ENCODE results near the gene CCL13. TPM values are rescaled to one million over a fixed set of nuclear protein-coding genes. Genes with fewer than 3 reads are reported as not detected.

Gene CCL13
- total RNA-seq: 22.0 TPM
- polyA plus RNA-seq: 10.7 TPM
- long read RNA-seq, donor 1, partial matches to known transcripts: 0 of 2 reads
- long read RNA-seq, donor 1, other reads (novel, unspliced or antisense): 0 of 2 reads
- long read RNA-seq, donor 2: 0 reads
- long read RNA-seq, donor 3, transcript CCL13-201 (3 exons, 851 nt): major isoform, 14 of 14 reads
- long read RNA-seq, donor 3, partial matches to known transcripts: 0 of 14 reads
- long read RNA-seq, donor 3, other reads (novel, unspliced or antisense): 0 of 14 reads
- long read RNA-seq, donor 4, transcript CCL13-201 (3 exons, 851 nt): major isoform, 6 of 6 reads
- long read RNA-seq, donor 4, partial matches to known transcripts: 0 of 6 reads
- long read RNA-seq, donor 4, other reads (novel, unspliced or antisense): 0 of 6 reads
- long read RNA-seq, donor 5, transcript CCL13-201 (3 exons, 851 nt): major isoform, 23 of 35 reads
- long read RNA-seq, donor 5, partial matches to known transcripts: 12 of 35 reads
- long read RNA-seq, donor 5, other reads (novel, unspliced or antisense): 0 of 35 reads
- long read RNA-seq, donor 6, transcript CCL13-201 (3 exons, 851 nt): major isoform, 9 of 9 reads
- long read RNA-seq, donor 6, partial matches to known transcripts: 0 of 9 reads
- long read RNA-seq, donor 6, other reads (novel, unspliced or antisense): 0 of 9 reads
- long read RNA-seq, donor 7, transcript CCL13-201 (3 exons, 851 nt): major isoform, 8 of 8 reads
- long read RNA-seq, donor 7, partial matches to known transcripts: 0 of 8 reads
- long read RNA-seq, donor 7, other reads (novel, unspliced or antisense): 0 of 8 reads
- long read RNA-seq, donor 8, partial matches to known transcripts: 0 of 2 reads
- long read RNA-seq, donor 8, other reads (novel, unspliced or antisense): 0 of 2 reads
- long read RNA-seq, donor 9, transcript CCL13-201 (3 exons, 851 nt): major isoform, 5 of 5 reads
- long read RNA-seq, donor 9, partial matches to known transcripts: 0 of 5 reads
- long read RNA-seq, donor 9, other reads (novel, unspliced or antisense): 0 of 5 reads
- long read RNA-seq, donor 10: 0 reads

- WGBS: 99% methylated on average over 5 of the region's 5 CpGs
- Histone ChIP-seq H3K4me1 (ENCODE audit: control insufficient read depth in 2 of 2, insufficient read depth in 2 of 2, low read length in 2 of 2) (peaks cover 9 to 12% of the 10 kb centered on the region in 2 donors), H3K36me3 (ENCODE audit: control insufficient read depth in 2 of 2, insufficient read depth in 2 of 2, low read length in 1 of 2) (no peaks in the 10 kb centered on the region), H3K9me3 (ENCODE audit: control insufficient read depth in 2 of 2, insufficient read depth in 1 of 2, low read length in 1 of 2) (no peaks in the 10 kb centered on the region), H3K27me3 (ENCODE audit: control insufficient read depth in 2 of 2, insufficient read depth in 1 of 2, low read length in 1 of 2) (no peaks in the 10 kb centered on the region), H3K27ac (ENCODE audit: low read depth in 1 of 2, low read length in 1 of 2) (no peak within 1 kb of the TSS), H3K4me3 (ENCODE audit: low read length in 2 of 2) (no peak within 1 kb of the TSS)
- no peak for DNase-seq (ENCODE audit: low read depth in 6 of 9, low spot score in 9 of 9)
These were observed at the start of gene CCL13 for GRCh38 chr17:34356194-34356593. TSS of gene CCL13 (plus strand) at chr17:34356480. CDS start at chr17:34356527, 47 bp downstream.

DNA sequence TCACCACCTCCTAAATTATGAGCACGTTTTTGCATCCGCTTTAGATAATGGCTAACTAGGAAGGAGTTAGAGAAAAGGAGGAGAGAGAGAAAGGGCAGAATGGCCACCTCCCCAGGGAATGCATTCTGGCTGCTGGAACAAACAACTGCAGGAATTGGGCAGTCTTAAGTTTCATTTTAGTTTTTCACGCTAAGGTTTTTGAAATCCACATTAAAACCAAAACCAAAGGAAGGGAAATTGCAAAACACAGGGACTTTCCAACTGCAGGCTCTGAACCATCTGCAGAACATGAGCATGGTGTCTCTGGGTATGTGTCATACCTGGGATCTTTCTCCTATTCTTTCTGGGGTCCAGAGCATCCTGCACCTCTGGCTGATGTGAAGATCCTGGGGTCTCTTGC, 49.2 kb upstream of the CCL13 start:
- no peaks in the 10 kb centered on the region for H3K27me3 ChIP-seq (ENCODE audit: control insufficient read depth in 2 of 2, insufficient read depth in 1 of 2, low read length in 1 of 2)
- peaks cover 0 to 6% of the 10 kb centered on the region in 2 donors for H3K4me1 ChIP-seq (ENCODE audit: control insufficient read depth in 2 of 2, insufficient read depth in 2 of 2, low read length in 2 of 2)
- 69% methylated on average over 3 of the region's 3 CpGs for WGBS
- peak in 2 of 9 donors; percentile 10 to 34 for DNase-seq (ENCODE audit: low read depth in 6 of 9, low spot score in 9 of 9)
- H3K36me3 ChIP-seq (ENCODE audit: control insufficient read depth in 2 of 2, insufficient read depth in 2 of 2, low read length in 1 of 2): no peaks in the 10 kb centered on the region
- H3K27ac ChIP-seq (ENCODE audit: low read depth in 1 of 2, low read length in 1 of 2): peak overlapping the region in 1 of 2 donors; percentile 28
- no peaks in the 10 kb centered on the region for H3K9me3 ChIP-seq (ENCODE audit: control insufficient read depth in 2 of 2, insufficient read depth in 1 of 2, low read length in 1 of 2)
- H3K4me3 ChIP-seq (ENCODE audit: low read length in 2 of 2): no peak overlapping the region

GRCh38 chr17:34308371-34308770, 47.9 kb upstream of the CCL13 start:
- no peaks in the 10 kb centered on the region for H3K27me3 ChIP-seq (ENCODE audit: control insufficient read depth in 2 of 2, insufficient read depth in 1 of 2, low read length in 1 of 2)
- H3K27ac ChIP-seq (ENCODE audit: low read depth in 1 of 2, low read length in 1 of 2): no peak overlapping the region
- no peaks in the 10 kb centered on the region for H3K9me3 ChIP-seq (ENCODE audit: control insufficient read depth in 2 of 2, insufficient read depth in 1 of 2, low read length in 1 of 2)

DNA sequence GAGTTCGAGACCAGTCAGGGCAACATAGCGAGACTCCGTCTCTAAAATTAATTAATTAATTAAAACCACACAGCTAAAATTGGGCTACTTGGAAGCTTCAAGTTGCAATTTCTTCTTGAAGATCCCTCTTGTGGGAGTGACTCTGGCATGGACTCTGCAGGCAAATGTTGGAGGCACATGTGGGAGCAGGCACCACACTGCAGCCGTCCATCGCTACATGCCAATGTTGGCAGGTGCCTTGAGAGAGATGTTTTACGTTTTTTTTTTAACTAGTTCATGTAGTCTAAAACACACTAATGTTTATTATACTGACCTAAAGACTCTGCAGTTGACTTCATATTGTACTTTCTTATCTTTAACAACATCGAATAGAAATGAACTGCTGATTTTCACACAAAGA, 45.0 kb upstream of the CCL13 start:
- Histone ChIP-seq H3K4me3 (ENCODE audit: low read length in 2 of 2) (no peak overlapping the region), H3K9me3 (ENCODE audit: control insufficient read depth in 2 of 2, insufficient read depth in 1 of 2, low read length in 1 of 2) (no peaks in the 10 kb centered on the region), H3K4me1 (ENCODE audit: control insufficient read depth in 2 of 2, insufficient read depth in 2 of 2, low read length in 2 of 2) (peaks cover 0 to 7% of the 10 kb centered on the region in 2 donors), H3K36me3 (ENCODE audit: control insufficient read depth in 2 of 2, insufficient read depth in 2 of 2, low read length in 1 of 2) (no peaks in the 10 kb centered on the region), H3K27me3 (ENCODE audit: control insufficient read depth in 2 of 2, insufficient read depth in 1 of 2, low read length in 1 of 2) (no peaks in the 10 kb centered on the region), H3K27ac (ENCODE audit: low read depth in 1 of 2, low read length in 1 of 2) (no peak overlapping the region)
- no peak for DNase-seq (ENCODE audit: low read depth in 6 of 9, low spot score in 9 of 9)
- 96% methylated on average over 7 of the region's 7 CpGs for WGBS

More at GRCh38 chr17:34308371-34308770, 47.9 kb upstream of the CCL13 start:
- Histone ChIP-seq H3K36me3 (ENCODE audit: control insufficient read depth in 2 of 2, insufficient read depth in 2 of 2, low read length in 1 of 2) (no peaks in the 10 kb centered on the region), H3K4me1 (ENCODE audit: control insufficient read depth in 2 of 2, insufficient read depth in 2 of 2, low read length in 2 of 2) (peaks cover 0 to 6% of the 10 kb centered on the region in 2 donors), H3K4me3 (ENCODE audit: low read length in 2 of 2) (no peak overlapping the region)
- no peak for DNase-seq (ENCODE audit: low read depth in 6 of 9, low spot score in 9 of 9)

DNA sequence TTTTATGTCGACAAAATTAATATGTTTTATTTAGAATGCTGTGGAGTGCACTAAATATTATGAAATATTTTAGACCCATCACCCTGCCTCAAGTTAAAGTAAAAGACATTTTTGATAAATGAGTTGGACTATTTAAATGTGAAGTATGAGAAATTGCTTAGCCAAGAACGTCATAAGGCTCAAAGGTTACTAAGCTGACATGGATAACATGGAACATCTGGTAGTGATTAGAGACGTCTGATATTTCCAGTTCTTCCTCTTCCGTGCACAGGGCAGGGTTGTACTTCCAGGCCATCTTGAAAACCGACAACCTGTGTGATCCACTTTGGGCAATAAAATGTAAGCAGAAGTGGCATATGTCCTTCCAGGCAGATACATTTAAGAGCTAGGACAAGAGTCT, 44.2 kb upstream of the CCL13 start:
- no peaks in the 10 kb centered on the region for H3K27me3 ChIP-seq (ENCODE audit: control insufficient read depth in 2 of 2, insufficient read depth in 1 of 2, low read length in 1 of 2)
- H3K36me3 ChIP-seq (ENCODE audit: control insufficient read depth in 2 of 2, insufficient read depth in 2 of 2, low read length in 1 of 2): no peaks in the 10 kb centered on the region
- WGBS: 89% methylated on average over 5 of the region's 5 CpGs
- no peak for DNase-seq (ENCODE audit: low read depth in 6 of 9, low spot score in 9 of 9)
- peaks cover 0 to 5% of the 10 kb centered on the region in 2 donors for H3K4me1 ChIP-seq (ENCODE audit: control insufficient read depth in 2 of 2, insufficient read depth in 2 of 2, low read length in 2 of 2)
- H3K27ac ChIP-seq (ENCODE audit: low read depth in 1 of 2, low read length in 1 of 2): no peak overlapping the region
- H3K4me3 ChIP-seq (ENCODE audit: low read length in 2 of 2): no peak overlapping the region
- H3K9me3 ChIP-seq (ENCODE audit: control insufficient read depth in 2 of 2, insufficient read depth in 1 of 2, low read length in 1 of 2): no peaks in the 10 kb centered on the region

DNA sequence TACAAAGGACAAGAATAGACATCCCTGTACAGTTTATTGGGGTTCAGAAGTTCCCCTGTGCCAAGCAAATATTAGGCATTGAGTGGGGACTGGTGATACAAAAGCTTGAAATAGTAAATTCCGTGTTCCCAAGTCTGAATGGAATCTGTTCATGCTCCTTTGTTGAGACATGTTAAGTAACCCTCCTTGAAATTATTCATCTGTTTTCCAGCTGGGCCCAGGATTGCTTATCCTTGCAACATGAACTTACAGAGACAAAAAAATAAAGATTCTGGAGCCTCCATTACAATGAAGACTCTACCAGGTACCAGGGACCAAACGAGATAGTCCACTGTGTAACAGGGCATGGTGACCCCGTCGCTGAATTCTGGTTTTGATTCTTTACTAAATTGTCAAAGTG, 43.1 kb upstream of the CCL13 start:
- H3K36me3 ChIP-seq (ENCODE audit: control insufficient read depth in 2 of 2, insufficient read depth in 2 of 2, low read length in 1 of 2): no peaks in the 10 kb centered on the region
- no peak overlapping the region for H3K4me3 ChIP-seq (ENCODE audit: low read length in 2 of 2)
- H3K27ac ChIP-seq (ENCODE audit: low read depth in 1 of 2, low read length in 1 of 2): no peak overlapping the region
- peaks cover 0 to 2% of the 10 kb centered on the region in 2 donors for H3K4me1 ChIP-seq (ENCODE audit: control insufficient read depth in 2 of 2, insufficient read depth in 2 of 2, low read length in 2 of 2)
- H3K27me3 ChIP-seq (ENCODE audit: control insufficient read depth in 2 of 2, insufficient read depth in 1 of 2, low read length in 1 of 2): no peaks in the 10 kb centered on the region
- no peak for DNase-seq (ENCODE audit: low read depth in 6 of 9, low spot score in 9 of 9)
- WGBS: 95% methylated on average over 4 of the region's 4 CpGs
- no peaks in the 10 kb centered on the region for H3K9me3 ChIP-seq (ENCODE audit: control insufficient read depth in 2 of 2, insufficient read depth in 1 of 2, low read length in 1 of 2)

- H3K4me1 ChIP-seq (ENCODE audit: control insufficient read depth in 2 of 2, insufficient read depth in 2 of 2, low read length in 2 of 2): peaks cover 0 to 2% of the 10 kb centered on the region in 2 donors
- H3K27me3 ChIP-seq (ENCODE audit: control insufficient read depth in 2 of 2, insufficient read depth in 1 of 2, low read length in 1 of 2): no peaks in the 10 kb centered on the region
- 57% methylated on average over 4 of the region's 4 CpGs for WGBS
- H3K4me3 ChIP-seq (ENCODE audit: low read length in 2 of 2): no peak overlapping the region
- no peak for DNase-seq (ENCODE audit: low read depth in 6 of 9, low spot score in 9 of 9)
- no peaks in the 10 kb centered on the region for H3K9me3 ChIP-seq (ENCODE audit: control insufficient read depth in 2 of 2, insufficient read depth in 1 of 2, low read length in 1 of 2)
- no peaks in the 10 kb centered on the region for H3K36me3 ChIP-seq (ENCODE audit: control insufficient read depth in 2 of 2, insufficient read depth in 2 of 2, low read length in 1 of 2)
- no peak overlapping the region for H3K27ac ChIP-seq (ENCODE audit: low read depth in 1 of 2, low read length in 1 of 2)
These were observed 42.0 kb upstream of the CCL13 start for GRCh38 chr17:34314279-34314678.

DNA sequence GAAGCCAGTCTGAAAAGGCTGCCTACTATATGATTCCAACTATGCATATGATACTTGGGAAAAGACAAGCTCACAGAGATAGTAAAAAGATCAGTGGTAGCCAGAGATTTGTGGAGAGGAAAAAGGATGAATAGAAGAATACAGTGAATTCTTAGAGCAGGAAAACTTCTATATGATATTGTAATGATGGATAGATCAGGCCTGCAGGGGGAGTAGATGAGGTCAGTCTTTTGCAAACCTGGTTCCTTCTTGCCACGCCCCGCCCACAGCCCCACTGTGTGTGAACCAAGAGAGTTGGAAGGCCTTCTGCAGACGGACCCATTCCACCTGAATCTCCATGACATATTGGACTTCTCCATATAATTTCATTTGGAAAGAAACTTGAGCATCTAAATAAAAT, 37.8 kb upstream of the CCL13 start:
- DNase-seq (ENCODE audit: low read depth in 6 of 9, low spot score in 9 of 9): peak in 1 of 9 donors; percentile 22
- Histone ChIP-seq H3K9me3 (ENCODE audit: control insufficient read depth in 2 of 2, insufficient read depth in 1 of 2, low read length in 1 of 2) (no peaks in the 10 kb centered on the region), H3K27me3 (ENCODE audit: control insufficient read depth in 2 of 2, insufficient read depth in 1 of 2, low read length in 1 of 2) (no peaks in the 10 kb centered on the region), H3K4me1 (ENCODE audit: control insufficient read depth in 2 of 2, insufficient read depth in 2 of 2, low read length in 2 of 2) (peaks cover 0 to 2% of the 10 kb centered on the region in 2 donors), H3K36me3 (ENCODE audit: control insufficient read depth in 2 of 2, insufficient read depth in 2 of 2, low read length in 1 of 2) (no peaks in the 10 kb centered on the region), H3K27ac (ENCODE audit: low read depth in 1 of 2, low read length in 1 of 2) (no peak overlapping the region), H3K4me3 (ENCODE audit: low read length in 2 of 2) (no peak overlapping the region)
- WGBS: 91% methylated on average over 3 of the region's 3 CpGs

Data from thymus (tissue), 14 donors.